PC-3 (cell line): ENCODE data around the gene NR5A1.

Source experiments
- CTCF ChIP-seq: fragments of 300-600 bp; sonication (generic); conservative IDR thresholded peaks from 2 replicates; pipeline ENCODE4 v1.5.1; 2017; ENCODE audit warnings: antibody characterized with exemption, low read depth, mild to moderate bottlenecking, low read length
- EZH2phosphoT487 ChIP-seq: fragments of 300-600 bp; sonication (generic); IDR thresholded peaks from 2 replicates; pipeline ENCODE4 v1.6.1; 2018; ENCODE audit warnings: mild to moderate bottlenecking, antibody characterized with exemption, low read length, borderline replicate concordance

- TF ChIP-seq CTCF: no peak
- TF ChIP-seq EZH2phosphoT487: no peak
These were observed 49.2 kb downstream of the NR5A1 start for GRCh38 chr9:124457887-124458431.
